Superior temporal gyrus (tissue), 1 donor: ENCODE results near the gene KCNJ8.

Experiments used
- DNase-seq: peaks from one replicate; pipeline ENCODE4 v3.0.0-alpha.2; 2016; ENCODE audit errors: extremely low spot score

KCNJ8 gene

DNA sequence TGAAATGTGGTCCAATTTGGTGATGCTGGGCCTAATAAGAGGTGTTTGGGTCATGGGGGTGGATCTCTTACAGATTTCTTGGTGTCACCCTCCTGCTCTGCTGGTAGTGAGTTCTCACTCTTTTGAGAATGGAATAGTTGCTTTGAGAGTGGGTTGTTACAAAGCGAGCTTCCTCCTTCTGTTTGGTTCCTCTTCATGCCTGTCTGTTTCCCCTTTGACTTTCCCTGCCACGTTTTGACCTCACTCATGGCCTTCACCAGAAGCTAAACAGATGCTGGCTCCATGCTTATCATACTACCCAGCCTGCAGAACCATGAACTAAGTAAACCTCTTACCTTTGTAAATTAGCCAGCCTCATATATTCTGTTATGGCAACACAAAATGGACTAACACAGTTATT is 59.1 kb downstream of the KCNJ8 start:
- no peak for DNase-seq
